CD8-positive, alpha-beta memory T cell (primary cell): ENCODE measurements around the gene DENND10. TPM values are rescaled to one million over a fixed set of nuclear protein-coding genes. Genes with fewer than 3 reads are reported as not detected.

Source experiments
- CTCF ChIA-PET: fragments of 350-600 bp; sonication (Branson Sonifier 250); formaldehyde crosslinking; loops from one replicate; lab custom pipeline; 2021; ENCODE audit warnings: antibody characterized with exemption; lab: Charles Lee
- POLR2A ChIA-PET: fragments of 350-600 bp; sonication (Branson Sonifier 250); formaldehyde crosslinking; loops from one replicate; lab custom pipeline; 2021; ENCODE audit warnings: antibody characterized with exemption; lab: Charles Lee
- DNase-seq, 5 donors: peaks; one replicate each; pipeline versions ENCODE4 v3.0.0 to v3.0.0-alpha.2; 2020 to 2022; ENCODE audit warnings: mixed read lengths in 1 of 5
- H3K27ac ChIP-seq: one replicate; pipeline ENCODE4 v1.7.0; 2013; ENCODE audit warnings: low read depth, mild to moderate bottlenecking, low read length, moderate library complexity
- H3K27me3 ChIP-seq: 2 replicates; pipeline ENCODE4 v1.7.0; 2013; ENCODE audit warnings: low read length, mild to moderate bottlenecking; ENCODE audit not compliant: insufficient read depth, poor library complexity, severe bottlenecking
- H3K36me3 ChIP-seq: 2 replicates; pipeline ENCODE4 v1.7.0; 2013; ENCODE audit warnings: mild to moderate bottlenecking, low read length, moderate library complexity; ENCODE audit not compliant: insufficient read depth
- H3K4me1 ChIP-seq: 2 replicates; pipeline ENCODE4 v1.7.0; 2013; ENCODE audit warnings: mild to moderate bottlenecking, low read length, moderate library complexity; ENCODE audit not compliant: insufficient read depth
- H3K4me3 ChIP-seq: 2 replicates; pipeline ENCODE4 v1.7.0; 2013; ENCODE audit warnings: mild to moderate bottlenecking, low read length
- H3K9me3 ChIP-seq: 2 replicates; pipeline ENCODE4 v1.7.0; 2013; ENCODE audit warnings: mild to moderate bottlenecking, low read length
- H3K27ac Mint-ChIP-seq, 8 donors: one replicate each; pipeline ENCODE4 v1.8.0; 2020 to 2021; ENCODE audit warnings: mixed read lengths in 8 of 8, mild to moderate bottlenecking in 6 of 8, inconsistent platforms in 3 of 8, moderate library complexity in 3 of 8
- H3K27me3 Mint-ChIP-seq, 2 donors: one replicate each; pipeline ENCODE4 v1.8.0; 2020 to 2021; ENCODE audit warnings: mixed read lengths in 2 of 2, mild to moderate bottlenecking in 1 of 2, moderate library complexity in 1 of 2
- H3K36me3 Mint-ChIP-seq, 3 donors: one replicate each; pipeline ENCODE4 v1.8.0; 2020 to 2021; ENCODE audit warnings: mixed read lengths in 3 of 3, inconsistent platforms in 1 of 3, mild to moderate bottlenecking in 1 of 3
- H3K4me1 Mint-ChIP-seq, 3 donors: one replicate each; pipeline ENCODE4 v1.8.0; 2020 to 2021; ENCODE audit warnings: mixed read lengths in 3 of 3, inconsistent platforms in 1 of 3, mild to moderate bottlenecking in 1 of 3
- H3K4me3 Mint-ChIP-seq, 7 donors: one replicate each; pipeline ENCODE4 v1.8.0; 2020 to 2021; ENCODE audit warnings: mixed read lengths in 7 of 7, mild to moderate bottlenecking in 6 of 7, moderate library complexity in 4 of 7, inconsistent platforms in 2 of 7
- H3K9me3 Mint-ChIP-seq, 5 donors: one replicate each; pipeline ENCODE4 v1.8.0; 2020 to 2022; ENCODE audit warnings: mixed read lengths in 5 of 5, mild to moderate bottlenecking in 3 of 5, moderate library complexity in 2 of 5, inconsistent platforms in 1 of 5
- polyA plus RNA-seq: library from polyadenylated mRNA; unstranded; fragments of 300-500 nt; fragmentation: Illumina TruSeq; gene quantifications from one replicate; pipeline ENCODE4 v1.2.3, GENCODE V29; 2021
- total RNA-seq, 2 experiments: library from RNA; stranded (reverse); gene quantifications; one replicate each; pipeline ENCODE4 v1.2.3, GENCODE V29; 2021

DENND10 gene
- total and polyA plus RNA-seq, 3 experiments from 2014 or later, result 23.8 to 51.0 (median 24.8) TPM

DNA sequence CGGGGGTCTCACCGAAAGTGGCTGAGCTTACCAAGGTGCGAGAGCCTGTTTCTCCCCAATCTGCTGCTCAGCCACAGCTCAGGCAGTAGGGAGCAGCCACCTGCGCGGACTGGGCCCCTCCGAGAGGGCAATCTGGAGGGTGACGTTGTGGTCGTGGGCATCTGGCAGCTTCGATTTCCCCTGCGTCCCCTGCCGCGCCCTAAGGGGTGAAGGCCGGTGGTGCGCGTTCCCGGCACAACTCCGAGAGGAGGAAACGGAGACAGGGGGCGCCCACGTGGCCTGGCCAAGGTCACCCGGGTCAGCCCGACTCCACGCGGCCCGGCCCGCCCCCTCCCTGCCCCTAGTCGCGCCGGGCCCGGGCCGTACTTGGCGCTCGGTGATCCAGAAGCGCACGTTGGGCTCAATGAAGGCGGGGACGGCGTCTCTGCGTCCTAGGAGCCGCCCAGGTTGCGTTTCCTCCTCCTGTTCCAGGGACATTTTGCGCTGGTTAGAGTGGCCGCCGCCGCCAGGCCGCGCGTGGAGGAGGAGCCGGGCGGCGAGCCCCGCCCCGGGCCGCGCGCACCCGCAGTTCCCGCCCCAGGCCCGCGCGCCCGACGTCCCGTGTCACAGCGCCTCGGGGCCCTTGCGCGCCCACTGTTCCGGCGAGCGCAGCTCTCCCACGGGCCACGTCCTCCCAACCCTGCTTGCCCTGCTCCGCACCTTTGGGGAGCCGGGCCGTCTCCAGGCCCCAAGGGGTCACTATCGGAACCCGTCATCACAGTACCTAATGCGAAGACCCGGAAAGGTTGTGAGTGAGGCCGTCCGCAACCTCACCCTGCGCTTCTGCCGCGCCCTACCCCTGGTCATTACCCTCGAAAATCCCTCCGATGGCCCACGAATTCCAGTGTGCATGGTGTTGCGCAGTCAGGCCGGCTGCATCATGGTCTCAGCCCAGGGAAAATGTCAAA is 61.5 kb downstream of the DENND10 start, which contains the start of gene SFXN4:
SFXN4 (minus strand) TSS at position 544 of the 947 bp plus-strand sequence; CDS start at position 477, 67 bp downstream.
- ChIA-PET POLR2A (interaction anchor here (0.6 to 1.9 kb wide), 5 partner anchors 14 to 377 kb away, joined by 3 to 9 read pairs (median 5); partner anchors contain the start of genes DENND10, GRK5 and RGS10), CTCF (interaction anchor here (2.2 kb wide), 1 partner anchor 41 kb away, joined by 7 read pairs; the partner anchor contains the start of gene GRK5)
- H3K27ac ChIP-seq, result peak within 1 kb of the TSS; percentile 72
- peaks cover 25 to 45% (median 25%) of the 10 kb centered on the region in 3 donors for H3K4me1 Mint-ChIP-seq
- peaks cover 0 to 1% of the 10 kb centered on the region in 2 donors for H3K27me3 Mint-ChIP-seq
- peak; percentile 71 to 84 (median 83) for DNase-seq
- peak within 1 kb of the TSS; percentile 83 to 94 (median 92) for H3K4me3 Mint-ChIP-seq
- peaks cover 16% of the 10 kb centered on the region for H3K4me1 ChIP-seq
- peak within 1 kb of the TSS; percentile 91 for H3K4me3 ChIP-seq
- H3K9me3 Mint-ChIP-seq, result no peaks in the 10 kb centered on the region
- no peaks in the 10 kb centered on the region for H3K27me3 ChIP-seq
- H3K36me3 Mint-ChIP-seq, result peaks cover 5 to 55% (median 17%) of the 10 kb centered on the region in 3 donors
- H3K9me3 ChIP-seq, result no peaks in the 10 kb centered on the region
- peak within 1 kb of the TSS; percentile 81 to 97 (median 95) for H3K27ac Mint-ChIP-seq
- peaks cover 9% of the 10 kb centered on the region for H3K36me3 ChIP-seq

DNA sequence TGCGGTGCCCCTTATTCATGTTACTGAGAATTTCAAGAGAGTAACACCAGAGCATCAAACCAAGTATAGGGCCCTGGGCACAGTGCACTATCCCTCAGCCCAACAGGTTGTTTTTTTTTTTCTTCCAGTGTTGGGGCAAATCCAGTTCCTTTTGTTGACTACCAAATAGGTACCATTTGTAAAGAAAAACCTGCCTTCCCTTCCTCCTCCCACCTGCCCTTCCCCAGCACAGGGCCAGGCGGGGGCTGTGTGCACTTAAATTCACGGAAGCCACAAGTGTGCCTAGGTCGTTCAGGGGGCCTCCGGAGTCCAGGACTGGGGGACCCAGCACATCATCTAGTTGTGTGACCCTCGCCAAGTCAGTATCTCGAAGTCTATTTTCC is 62.2 kb downstream of the DENND10 start:
- peaks cover 5 to 52% (median 16%) of the 10 kb centered on the region in 3 donors for H3K36me3 Mint-ChIP-seq

DNA sequence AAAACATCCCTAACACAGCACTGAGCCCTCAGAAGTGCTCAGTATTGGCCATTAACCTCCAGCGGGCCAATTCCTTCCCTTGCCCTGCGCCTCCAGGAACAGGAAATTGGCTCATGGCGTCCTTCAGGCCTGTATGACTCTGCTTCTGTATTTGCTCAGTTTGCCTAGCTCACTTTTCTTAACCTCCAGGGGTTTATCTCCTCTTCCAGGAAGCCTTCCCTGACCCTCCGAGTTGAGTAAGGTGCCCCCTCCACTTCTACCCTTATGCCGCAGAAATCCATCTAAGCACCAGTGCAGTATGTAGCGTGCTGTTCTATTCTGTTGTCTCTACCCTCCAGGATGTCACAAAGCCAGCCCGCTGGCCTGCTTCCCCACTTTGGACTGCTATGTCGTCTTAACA is 62.7 kb downstream of the DENND10 start:
- Histone ChIP-seq H3K4me3 (no peak overlapping the region), H3K9me3 (no peaks in the 10 kb centered on the region), H3K36me3 (peaks cover 14% of the 10 kb centered on the region), H3K27me3 (no peaks in the 10 kb centered on the region), H3K27ac (peak overlapping the region; percentile 72), H3K4me1 (peaks cover 16% of the 10 kb centered on the region)
- DNase-seq, result no peak
- peak overlapping the region; percentile 83 to 94 (median 92) for H3K4me3 Mint-ChIP-seq
- ChIA-PET CTCF (no interaction called here), POLR2A (interaction anchor here (0.6 to 1.9 kb wide), 2 partner anchors 376 to 418 kb away, joined by 4 to 5 read pairs; partner anchors contain the start of gene RGS10)
- peaks cover 5 to 54% (median 16%) of the 10 kb centered on the region in 3 donors for H3K36me3 Mint-ChIP-seq
- peaks cover 0 to 1% of the 10 kb centered on the region in 2 donors for H3K27me3 Mint-ChIP-seq
- peaks cover 25 to 45% (median 25%) of the 10 kb centered on the region in 3 donors for H3K4me1 Mint-ChIP-seq
- H3K27ac Mint-ChIP-seq, result peak overlapping the region; percentile 81 to 97 (median 95)
- H3K9me3 Mint-ChIP-seq, result no peaks in the 10 kb centered on the region

More for the DNA sequence above, 62.2 kb downstream of the DENND10 start:
- Histone ChIP-seq H3K9me3 (no peaks in the 10 kb centered on the region), H3K36me3 (peaks cover 10% of the 10 kb centered on the region), H3K27ac (peak overlapping the region; percentile 72), H3K4me1 (peaks cover 16% of the 10 kb centered on the region), H3K27me3 (no peaks in the 10 kb centered on the region), H3K4me3 (peak overlapping the region; percentile 91)
- Mint-ChIP-seq H3K9me3 (no peaks in the 10 kb centered on the region), H3K4me1 (peaks cover 25 to 45% (median 25%) of the 10 kb centered on the region in 3 donors), H3K4me3 (peak overlapping the region; percentile 83 to 94 (median 92)), H3K27ac (peak overlapping the region; percentile 81 to 97 (median 95)), H3K27me3 (peaks cover 0 to 1% of the 10 kb centered on the region in 2 donors)
- CTCF ChIA-PET, result no interaction called here
- DNase-seq, result no peak
- POLR2A ChIA-PET, result interaction anchor here (1.5 to 1.9 kb wide), 2 partner anchors 41 to 377 kb away, joined by 5 to 8 read pairs; partner anchors contain the start of genes GRK5 and RGS10

DNA sequence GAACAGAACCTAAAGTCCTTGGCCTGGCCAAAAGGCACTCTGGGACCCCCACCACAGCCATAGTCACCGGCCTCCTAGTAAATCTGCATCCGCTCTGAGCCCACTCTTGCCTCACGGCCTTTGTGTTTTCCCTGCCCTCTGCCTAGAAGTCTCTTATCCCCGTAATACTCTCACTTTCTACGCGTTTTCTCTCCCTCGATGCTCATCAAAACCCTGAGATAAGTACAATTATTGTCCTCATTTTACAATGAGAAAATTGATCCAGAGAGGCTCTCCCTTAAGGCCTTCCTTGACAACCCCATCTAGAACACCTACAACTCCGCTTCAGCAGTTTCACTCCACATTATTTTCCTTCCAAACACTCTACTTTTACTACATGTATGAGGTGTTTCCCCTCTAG is 63.1 kb downstream of the DENND10 start:
- no peak for DNase-seq
- POLR2A ChIA-PET, result interaction anchor here (0.6 kb wide), 1 partner anchor 418 kb away, joined by 4 read pairs; no protein-coding TSS in a partner anchor
- CTCF ChIA-PET, result no interaction called here
- Histone ChIP-seq H3K4me1 (peaks cover 16% of the 10 kb centered on the region), H3K36me3 (peaks cover 17% of the 10 kb centered on the region), H3K27me3 (no peaks in the 10 kb centered on the region), H3K27ac (no peak overlapping the region), H3K9me3 (no peaks in the 10 kb centered on the region), H3K4me3 (no peak overlapping the region)
- Mint-ChIP-seq H3K27me3 (peaks cover 0 to 1% of the 10 kb centered on the region in 2 donors), H3K36me3 (peaks cover 5 to 54% (median 17%) of the 10 kb centered on the region in 3 donors), H3K4me1 (peaks cover 23 to 43% (median 25%) of the 10 kb centered on the region in 3 donors), H3K9me3 (no peaks in the 10 kb centered on the region), H3K27ac (peak overlapping the region in 7 of 8 donors; percentile 81 to 96 (median 94)), H3K4me3 (peak overlapping the region; percentile 83 to 94 (median 92))

DNA sequence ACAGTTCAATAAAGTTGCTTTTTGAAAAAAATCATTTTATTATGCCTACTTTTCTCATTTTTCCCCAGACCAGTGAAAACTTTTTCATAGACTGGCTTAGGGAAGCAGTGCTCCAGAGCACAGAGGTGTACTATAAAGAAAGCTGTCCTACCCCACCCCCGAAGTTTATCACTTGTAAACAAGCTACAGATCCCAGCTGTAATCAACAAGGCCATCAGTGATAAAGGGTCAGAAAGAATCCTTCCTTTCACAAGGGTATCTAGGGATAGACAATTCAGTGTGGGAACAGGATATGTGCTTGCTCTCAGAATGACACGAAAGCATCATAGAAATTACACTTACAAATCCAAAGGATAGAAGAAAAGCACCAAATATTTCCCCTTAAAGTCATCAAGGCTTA is 70.2 kb downstream of the DENND10 start:
- peaks cover 3 to 62% (median 23%) of the 10 kb centered on the region in 3 donors for H3K36me3 Mint-ChIP-seq
- no peak overlapping the region for H3K27ac Mint-ChIP-seq
- ChIA-PET POLR2A (no interaction called here), CTCF (no interaction called here)
- H3K9me3 Mint-ChIP-seq, result no peaks in the 10 kb centered on the region
- Histone ChIP-seq H3K4me3 (no peak overlapping the region), H3K9me3 (no peaks in the 10 kb centered on the region), H3K27me3 (no peaks in the 10 kb centered on the region), H3K27ac (no peak overlapping the region), H3K4me1 (peaks cover 19% of the 10 kb centered on the region), H3K36me3 (peaks cover 26% of the 10 kb centered on the region)
- peaks cover 0 to 1% of the 10 kb centered on the region in 2 donors for H3K27me3 Mint-ChIP-seq
- DNase-seq, result no peak
- peak overlapping the region in 1 of 7 donors; percentile 30 for H3K4me3 Mint-ChIP-seq
- H3K4me1 Mint-ChIP-seq, result peaks cover 28 to 40% (median 36%) of the 10 kb centered on the region in 3 donors

DNA sequence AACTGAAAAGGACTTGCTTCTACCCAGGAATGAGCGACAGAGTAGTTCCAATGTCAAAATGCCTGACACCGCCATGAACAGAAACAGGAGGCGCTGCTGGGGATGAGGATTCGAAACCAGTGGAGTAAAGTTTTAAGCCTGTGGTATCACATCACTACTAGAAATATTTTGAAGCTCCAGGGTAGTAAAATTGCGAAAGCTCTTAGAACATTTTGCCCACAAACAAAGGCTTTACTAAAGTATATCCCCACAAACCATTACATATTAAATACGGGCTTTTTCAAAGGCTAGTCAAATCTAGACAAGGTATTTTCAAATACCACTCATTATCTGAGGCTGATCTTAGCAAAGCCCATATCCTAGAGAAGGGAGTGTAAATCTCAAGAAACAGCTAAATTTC is 72.3 kb downstream of the DENND10 start:
- H3K27ac Mint-ChIP-seq, result peak overlapping the region in 5 of 8 donors; percentile 1 to 63 (median 31)
- no peak overlapping the region for H3K4me3 ChIP-seq
- peaks cover 25% of the 10 kb centered on the region for H3K4me1 ChIP-seq
- peaks cover 0 to 1% of the 10 kb centered on the region in 2 donors for H3K27me3 Mint-ChIP-seq
- H3K4me3 Mint-ChIP-seq, result peak overlapping the region in 4 of 7 donors; percentile 76 to 98 (median 91)
- DNase-seq, result no peak
- ChIA-PET CTCF (interaction anchor here (1.1 kb wide), 2 partner anchors 31 to 269 kb away, joined by 3 to 4 read pairs; partner anchors contain the start of gene GRK5), POLR2A (no interaction called here)
- no peaks in the 10 kb centered on the region for H3K9me3 Mint-ChIP-seq
- peaks cover 0 to 46% (median 11%) of the 10 kb centered on the region in 3 donors for H3K36me3 Mint-ChIP-seq
- no peaks in the 10 kb centered on the region for H3K9me3 ChIP-seq
- H3K27ac ChIP-seq, result no peak overlapping the region
- peaks cover 32 to 47% (median 42%) of the 10 kb centered on the region in 3 donors for H3K4me1 Mint-ChIP-seq
- no peaks in the 10 kb centered on the region for H3K27me3 ChIP-seq
- H3K36me3 ChIP-seq, result peaks cover 16% of the 10 kb centered on the region

DNA sequence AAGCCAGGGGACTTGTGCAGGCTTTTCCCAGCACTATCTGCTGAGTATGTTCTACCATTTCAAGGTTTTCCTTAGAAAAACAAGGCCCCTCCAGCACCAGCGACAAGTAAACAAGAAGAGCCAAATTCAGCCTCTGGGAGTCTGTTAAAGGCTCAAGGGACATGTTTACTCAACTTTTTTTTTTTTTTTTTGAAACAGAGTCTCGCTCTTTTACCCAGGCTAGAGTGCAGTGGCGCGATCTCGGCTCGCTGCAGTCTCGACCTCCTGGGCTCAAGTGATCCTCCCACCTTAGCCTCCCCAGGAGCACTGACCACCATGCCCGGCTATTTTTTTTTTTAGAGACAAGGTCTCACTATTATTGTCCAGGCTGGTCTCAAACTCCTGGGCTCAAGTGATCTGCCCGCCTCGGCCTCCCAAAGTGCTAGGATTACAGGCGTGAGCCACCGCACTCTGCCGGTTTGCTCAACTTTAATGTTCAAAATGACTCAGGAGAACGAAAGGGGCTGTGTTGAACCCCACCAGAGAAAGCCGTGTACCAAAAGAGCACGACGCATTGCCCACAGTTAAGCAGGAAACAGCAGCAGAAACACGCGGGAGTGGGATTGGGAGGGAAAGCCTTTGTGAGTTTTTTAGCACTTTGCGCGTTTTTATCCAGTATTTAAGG is 73.9 kb downstream of the DENND10 start:
- H3K27me3 Mint-ChIP-seq, result peaks cover 0 to 1% of the 10 kb centered on the region in 2 donors
- Histone ChIP-seq H3K27me3 (no peaks in the 10 kb centered on the region), H3K27ac (peak overlapping the region; percentile 73), H3K36me3 (peaks cover 5% of the 10 kb centered on the region), H3K4me3 (peak overlapping the region; percentile 78), H3K4me1 (peaks cover 25% of the 10 kb centered on the region), H3K9me3 (no peaks in the 10 kb centered on the region)
- CTCF ChIA-PET, result no interaction called here
- DNase-seq, result no peak
- peaks cover 32 to 47% (median 42%) of the 10 kb centered on the region in 3 donors for H3K4me1 Mint-ChIP-seq
- POLR2A ChIA-PET, result no interaction called here
- peaks cover 0 to 31% (median 4%) of the 10 kb centered on the region in 3 donors for H3K36me3 Mint-ChIP-seq
- peak overlapping the region; percentile 90 to 99 (median 96) for H3K4me3 Mint-ChIP-seq
- H3K9me3 Mint-ChIP-seq, result no peaks in the 10 kb centered on the region
- peak overlapping the region; percentile 72 to 99 (median 94) for H3K27ac Mint-ChIP-seq
